Fibroblast of peridontal ligament (primary cell): ENCODE data around the gene GRAP.

Experiments
- DNase-seq: peaks from one replicate; pipeline ENCODE4 v3.0.0-alpha.2; 2010; ENCODE audit errors: extremely low read depth

GRAP gene

DNA sequence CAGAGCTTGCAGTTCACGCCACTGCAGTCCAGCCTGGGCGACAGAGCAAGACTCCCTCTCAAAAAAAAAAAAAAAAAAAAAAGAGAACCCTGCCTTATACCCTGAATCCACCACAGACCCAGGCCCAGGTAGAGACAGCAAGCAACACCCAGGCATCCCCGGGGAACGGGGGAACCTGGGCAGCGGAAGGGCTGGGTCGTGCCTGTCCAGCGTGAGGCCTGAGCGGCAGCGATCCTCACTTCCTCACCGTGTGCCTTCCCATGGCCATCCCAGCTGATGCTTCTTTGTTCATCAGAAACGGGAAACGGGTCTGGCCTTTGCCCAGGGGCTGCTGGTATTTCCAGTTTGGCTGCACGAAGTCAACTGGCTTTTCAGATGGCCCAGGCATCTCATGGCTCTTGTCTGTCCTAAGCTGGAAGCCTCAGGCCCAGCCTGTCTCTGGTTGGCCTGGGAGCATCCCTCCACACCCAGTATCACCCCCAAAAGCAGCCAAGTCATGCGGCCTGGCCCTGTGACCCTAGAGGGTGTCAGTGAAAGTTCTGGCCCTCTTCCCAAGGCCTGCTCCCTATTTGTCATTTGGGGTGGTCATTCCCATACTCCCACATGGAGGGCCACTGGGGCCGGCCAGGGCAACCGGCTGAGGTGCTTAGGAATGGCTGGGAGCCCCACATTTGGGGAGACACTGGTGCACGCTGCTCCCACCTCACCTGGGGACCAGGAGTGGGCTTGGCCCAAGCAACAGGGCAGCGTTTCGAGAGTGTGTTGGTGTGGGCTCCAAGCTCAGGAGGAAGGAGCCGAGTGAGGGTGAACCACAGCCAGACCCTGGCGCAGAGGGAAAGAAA lies 62.3 kb downstream of the GRAP start:
- DNase-seq: no peak

DNA sequence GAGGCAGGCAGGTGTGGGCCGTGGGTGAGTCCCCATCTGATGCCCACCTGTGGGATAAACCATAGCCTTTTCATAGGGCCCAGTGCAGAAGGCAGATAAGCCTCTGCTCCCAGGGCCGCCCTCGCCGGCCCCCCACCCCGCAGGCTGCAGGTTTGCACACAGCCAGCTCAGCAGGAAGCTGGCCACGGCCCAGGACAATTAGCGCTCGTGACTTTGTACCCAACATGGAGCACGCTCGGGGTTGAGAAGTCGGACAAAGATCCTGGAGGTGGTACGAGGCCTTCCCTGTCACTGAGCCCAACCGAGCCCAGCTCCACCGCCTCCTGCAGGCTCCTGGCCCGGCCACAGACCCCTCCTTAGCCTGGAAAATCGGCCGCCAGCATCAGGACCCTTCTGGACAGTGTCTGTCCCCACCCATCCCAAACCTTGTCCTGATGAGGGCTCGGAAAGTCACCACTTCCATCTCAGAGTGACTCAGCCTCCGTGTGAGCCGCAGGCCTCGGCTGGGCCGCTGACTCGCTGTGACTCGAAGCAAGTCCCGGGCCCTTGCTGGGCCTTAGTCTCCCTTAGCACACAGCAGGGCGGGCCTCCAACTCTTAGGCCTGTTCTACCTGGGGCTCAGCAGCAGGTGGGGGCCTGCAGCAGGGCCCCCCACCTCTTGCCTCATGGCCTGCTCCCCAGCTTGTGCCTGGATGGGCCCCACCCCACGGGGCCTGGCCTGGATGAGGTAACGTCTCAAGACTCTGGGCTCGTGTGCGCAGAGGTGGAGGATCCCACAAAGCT lies 64.9 kb downstream of the GRAP start:
- DNase-seq: peak; percentile 55

DNA sequence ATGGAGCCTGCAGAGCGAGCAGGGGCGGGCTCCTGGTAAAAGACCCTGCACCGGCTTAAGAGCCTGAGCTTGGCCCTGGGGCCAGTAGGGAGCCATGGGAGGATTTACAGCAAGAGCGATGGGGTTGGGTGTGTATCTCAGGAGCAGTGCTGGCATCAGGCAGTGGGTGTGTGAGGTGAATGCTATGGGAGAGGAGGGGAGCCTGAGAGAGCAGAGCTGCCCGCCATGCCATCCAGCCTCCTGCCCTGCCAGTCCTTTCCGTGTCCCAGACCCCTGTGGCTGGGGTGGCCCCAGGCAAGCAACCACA lies 65.5 kb downstream of the GRAP start:
- DNase-seq: no peak

DNA sequence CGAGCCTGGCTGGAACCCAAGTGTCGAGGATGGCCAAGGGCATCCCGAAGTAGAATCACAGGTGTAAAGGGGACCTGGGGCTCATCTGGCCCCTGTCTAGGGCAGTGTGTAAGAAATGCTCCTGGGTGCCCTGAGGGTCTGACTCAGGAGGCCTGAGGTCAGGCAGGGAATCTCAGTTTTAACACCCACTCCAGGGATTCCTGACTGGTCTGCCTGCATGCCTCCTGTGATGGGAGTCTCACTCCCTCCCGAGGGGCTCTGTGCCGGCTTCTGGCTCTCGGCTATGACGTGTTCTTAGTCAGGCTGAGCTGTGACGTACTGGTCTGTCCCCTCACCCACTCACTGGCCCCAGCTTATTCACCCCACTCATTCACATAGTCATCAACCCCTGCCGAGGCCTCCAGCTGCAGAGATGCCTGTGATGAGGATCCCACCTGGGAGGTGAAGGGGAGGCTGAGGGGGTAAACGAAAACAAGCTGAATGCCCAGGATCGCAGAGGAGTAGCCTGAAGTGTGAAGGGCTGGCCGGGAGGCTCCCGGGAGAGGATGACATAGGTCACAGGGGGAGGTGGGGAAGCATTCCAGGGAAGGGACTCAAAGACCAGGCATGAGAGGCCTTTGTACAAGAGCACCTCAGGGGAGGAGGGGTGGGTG lies 65.9 kb downstream of the GRAP start:
- DNase-seq: peak; percentile 45

DNA sequence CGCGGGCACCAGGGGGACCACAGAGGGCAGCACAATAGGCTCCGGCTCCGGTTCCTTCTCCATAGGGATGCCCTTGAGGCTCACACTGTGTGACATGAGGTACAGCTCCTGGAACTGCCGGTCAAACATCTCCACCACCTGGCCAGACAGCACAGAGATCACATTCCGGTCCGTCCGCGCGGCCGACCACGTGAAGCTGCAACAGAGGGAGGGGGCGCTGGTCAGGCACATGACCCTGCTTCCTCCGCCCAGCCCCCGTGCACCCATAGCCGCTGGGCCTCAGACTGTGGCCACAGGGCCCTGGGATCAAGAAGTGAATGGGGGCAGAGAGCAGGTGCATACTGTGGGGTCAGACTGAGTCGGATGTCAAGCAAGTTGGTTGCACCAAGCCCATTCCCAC lies 68.1 kb downstream of the GRAP start:
- DNase-seq: no peak

DNA sequence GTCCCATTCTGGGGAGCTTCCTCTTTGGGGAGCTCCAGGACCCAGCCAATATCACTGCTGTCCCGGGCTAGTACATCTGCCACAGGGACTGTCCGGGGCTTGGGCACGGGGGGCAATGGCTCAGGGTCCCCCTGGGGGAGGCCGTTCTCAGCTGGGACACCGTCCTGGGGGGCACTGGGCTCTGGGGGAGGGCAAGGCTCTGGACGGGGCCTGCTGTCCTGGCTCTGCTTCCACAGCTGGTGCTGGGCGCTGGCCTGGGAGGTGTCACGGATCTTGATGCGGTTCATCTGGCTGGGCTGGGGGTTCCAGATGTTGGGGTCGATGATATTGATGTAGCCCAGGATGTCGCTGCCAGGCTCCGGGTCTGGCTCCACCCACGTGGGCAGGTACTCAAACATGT lies 68.7 kb downstream of the GRAP start:
- no peak for DNase-seq

DNA sequence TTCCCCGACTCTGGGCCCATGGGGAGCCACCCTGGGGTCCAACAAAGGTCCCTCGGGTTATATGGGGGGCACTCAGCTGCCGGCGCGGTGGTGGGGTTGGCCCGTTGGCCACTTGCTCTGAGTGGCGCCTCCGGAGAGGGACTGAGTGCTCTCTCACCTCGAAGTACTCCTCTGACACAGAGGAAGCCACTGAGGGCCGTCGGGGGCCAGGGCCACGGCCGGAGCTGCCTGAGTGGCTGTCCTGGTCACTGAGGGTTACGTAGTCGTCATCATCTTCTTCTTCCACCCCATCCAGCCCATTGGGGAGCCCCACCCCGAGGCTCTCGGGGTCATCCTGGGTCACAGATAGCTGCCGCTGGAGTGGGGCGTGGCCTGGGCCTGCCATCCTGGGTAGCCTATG lies 69.1 kb downstream of the GRAP start:
- no peak for DNase-seq

DNA sequence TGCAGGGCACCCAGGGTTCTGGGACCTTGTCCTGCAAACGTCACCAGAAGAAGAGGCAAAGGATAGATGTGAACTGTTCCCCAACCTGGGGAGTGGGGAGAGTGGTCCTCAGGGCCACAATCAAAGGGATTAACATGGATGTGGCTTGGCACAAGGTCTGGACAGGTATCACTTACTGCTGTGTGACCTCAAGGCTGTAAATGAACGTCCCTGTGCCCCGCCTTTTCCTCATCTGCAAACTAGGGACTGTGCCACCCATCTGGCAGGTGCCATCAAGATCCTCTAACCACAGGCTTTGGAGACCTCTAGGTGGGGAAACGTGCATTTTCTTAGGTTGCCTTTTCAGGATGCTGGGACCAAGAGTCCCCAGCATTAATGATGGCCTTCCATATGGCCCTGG lies 69.7 kb downstream of the GRAP start:
- no peak for DNase-seq

DNA sequence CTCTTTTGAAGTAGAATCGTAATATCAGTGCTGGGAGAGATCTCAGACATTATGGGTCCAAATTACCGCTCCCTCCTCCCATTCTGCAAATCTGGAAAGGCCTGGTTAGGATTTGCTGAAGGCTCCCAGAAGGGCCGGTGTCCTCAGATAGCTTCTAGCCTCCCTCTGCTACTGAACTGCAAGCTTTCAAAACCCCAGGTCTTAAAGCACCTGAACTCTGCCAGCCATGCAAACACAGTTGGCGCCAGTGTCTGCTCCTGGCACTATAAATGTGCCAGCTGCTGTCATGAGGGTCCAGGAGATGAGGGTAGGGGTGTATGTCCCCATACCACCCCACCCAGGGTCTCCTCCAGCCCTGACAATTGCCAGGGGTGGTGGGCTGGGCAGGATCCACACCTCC lies 70.6 kb downstream of the GRAP start:
- no peak for DNase-seq

DNA sequence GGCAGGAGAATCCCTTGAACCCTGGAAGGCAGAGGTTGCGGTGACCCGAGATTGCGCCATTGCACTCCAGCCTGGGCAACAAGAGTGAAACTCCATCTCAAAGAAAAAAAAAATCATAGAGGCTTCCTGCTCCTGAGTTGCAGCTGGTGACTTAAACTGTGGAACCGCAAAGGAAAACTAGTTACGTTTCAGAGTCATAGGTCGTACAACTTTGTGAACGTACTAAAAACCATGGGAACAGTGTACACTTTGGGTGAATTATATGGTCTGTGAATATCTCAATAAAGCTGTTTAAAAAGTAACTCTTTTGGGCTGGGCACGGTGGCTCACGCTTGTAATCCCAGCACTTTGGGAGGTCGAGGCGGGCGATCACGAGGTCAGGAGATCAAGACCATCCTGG lies 71.2 kb downstream of the GRAP start:
- DNase-seq: no peak

DNA sequence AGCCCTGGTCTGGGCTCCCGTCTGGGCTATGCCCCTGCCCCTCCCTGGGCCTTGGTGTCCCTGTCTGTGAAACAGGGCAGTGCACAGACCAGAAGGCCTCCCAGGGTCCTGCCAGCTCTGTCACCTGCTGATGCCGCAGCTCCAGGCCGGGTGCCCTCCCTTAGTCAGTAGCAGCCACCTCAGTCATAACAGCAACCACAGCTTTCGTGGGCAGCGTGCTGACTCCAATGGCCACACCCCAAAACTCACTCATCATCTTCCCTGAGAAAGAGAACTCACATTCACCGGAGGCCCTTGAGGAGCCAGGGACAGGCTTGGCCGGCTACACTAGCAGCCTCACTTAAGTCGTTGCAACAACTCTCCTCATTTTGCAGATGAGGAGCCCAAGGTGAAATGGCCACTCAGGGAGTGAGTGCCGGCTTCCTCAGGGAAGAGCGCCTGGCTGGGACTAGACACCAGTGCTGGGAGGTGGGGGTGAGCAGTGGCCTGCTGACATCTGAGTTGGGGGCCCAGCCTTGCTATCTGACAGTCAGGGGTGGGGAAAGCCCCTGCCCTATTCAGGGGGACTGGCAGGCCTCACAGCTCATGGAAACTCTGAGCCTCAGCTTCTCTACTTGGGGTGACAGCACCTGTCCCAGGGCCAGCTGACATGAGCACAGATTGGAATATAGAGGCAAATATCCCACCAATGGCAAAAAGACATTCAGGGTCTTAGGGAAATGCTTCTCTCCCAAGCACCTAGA lies 72.2 kb downstream of the GRAP start:
- DNase-seq: no peak

DNA sequence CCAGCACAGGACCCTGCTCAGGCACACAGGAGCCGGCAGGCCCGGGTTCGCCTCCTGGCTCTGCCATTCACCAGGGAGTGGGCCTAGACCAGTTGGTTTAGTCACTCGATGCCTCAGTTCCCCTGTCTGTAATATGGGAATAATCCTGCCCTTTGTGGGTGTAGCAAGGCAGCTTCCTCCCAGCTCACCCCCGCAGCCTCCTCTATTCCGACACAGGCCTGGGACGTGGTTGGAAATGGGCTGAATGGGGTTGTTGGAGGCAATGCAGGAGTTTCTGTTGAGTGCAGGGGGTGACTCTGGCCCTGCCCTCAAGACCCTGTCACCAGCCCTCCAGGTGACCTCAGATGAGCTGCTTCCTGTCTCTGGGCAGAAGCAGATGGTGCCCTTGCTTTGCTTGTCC lies 75.0 kb downstream of the GRAP start:
- DNase-seq: no peak
